ENCODE results near the gene RINT1. TPM values are rescaled to one million over a fixed set of nuclear protein-coding genes. Genes with fewer than 3 reads are reported as not detected.
A peak's percentile ranks its signal among the peaks of the same experiment; 100 is the strongest.

Gene RINT1
- 10 to 100 TPM in 3 of 4 donors, 1 to 10 TPM in 1; 7.8 to 17.1 (median 16.1) TPM for total RNA-seq

GRCh38 chr7:105531792-105532671 is at the start of gene RINT1:
Gene RINT1 (plus strand): TSS chr7:105532201. CDS start chr7:105532316, 115 bp downstream.
- peaks cover 0 to 31% (median 7%) of the 10 kb centered on the region in 3 donors for H3K4me1 ChIP-seq
- H3K27me3 ChIP-seq: no peaks in the 10 kb centered on the region
- peak; percentile 38 for DNase-seq
- H3K4me3 ChIP-seq: peak within 1 kb of the TSS; percentile 62 to 95 (median 86)
- no peaks in the 10 kb centered on the region for H3K9me3 ChIP-seq
- peaks cover 0 to 26% (median 0%) of the 10 kb centered on the region in 3 donors for H3K36me3 ChIP-seq
- WGBS, 2 donors: 2 to 6% methylated on average over 19 to 20 of the region's 42 CpGs
- TF ChIP-seq POLR2A (IDR thresholded peaks at IDR 0.05): peak in 2 of 4 donors; percentile 72 to 81
- TF ChIP-seq, protein P1, sequence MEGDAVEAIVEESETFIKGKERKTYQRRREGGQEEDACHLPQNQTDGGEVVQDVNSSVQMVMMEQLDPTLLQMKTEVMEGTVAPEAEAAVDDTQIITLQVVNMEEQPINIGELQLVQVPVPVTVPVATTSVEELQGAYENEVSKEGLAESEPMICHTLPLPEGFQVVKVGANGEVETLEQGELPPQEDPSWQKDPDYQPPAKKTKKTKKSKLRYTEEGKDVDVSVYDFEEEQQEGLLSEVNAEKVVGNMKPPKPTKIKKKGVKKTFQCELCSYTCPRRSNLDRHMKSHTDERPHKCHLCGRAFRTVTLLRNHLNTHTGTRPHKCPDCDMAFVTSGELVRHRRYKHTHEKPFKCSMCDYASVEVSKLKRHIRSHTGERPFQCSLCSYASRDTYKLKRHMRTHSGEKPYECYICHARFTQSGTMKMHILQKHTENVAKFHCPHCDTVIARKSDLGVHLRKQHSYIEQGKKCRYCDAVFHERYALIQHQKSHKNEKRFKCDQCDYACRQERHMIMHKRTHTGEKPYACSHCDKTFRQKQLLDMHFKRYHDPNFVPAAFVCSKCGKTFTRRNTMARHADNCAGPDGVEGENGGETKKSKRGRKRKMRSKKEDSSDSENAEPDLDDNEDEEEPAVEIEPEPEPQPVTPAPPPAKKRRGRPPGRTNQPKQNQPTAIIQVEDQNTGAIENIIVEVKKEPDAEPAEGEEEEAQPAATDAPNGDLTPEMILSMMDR (IDR thresholded peaks at IDR 0.05): peak; percentile 41 to 72 (median 46)
- peak within 1 kb of the TSS; percentile 86 to 94 (median 91) for H3K27ac ChIP-seq
- intact Hi-C loops (cut with DNase I): no loop called here

- intact Hi-C loops (cut with DNase I): no loop called here
- Histone ChIP-seq H3K4me1 (peaks cover 0 to 8% (median 3%) of the 10 kb centered on the region in 3 donors), H3K27me3 (no peaks in the 10 kb centered on the region), H3K4me3 (no peak overlapping the region), H3K27ac (peak overlapping the region; percentile 11 to 65 (median 46)), H3K36me3 (peaks cover 0 to 39% (median 5%) of the 10 kb centered on the region in 3 donors), H3K9me3 (no peaks in the 10 kb centered on the region)
- TF ChIP-seq, protein P1 (IDR thresholded peaks at IDR 0.05): peak in 3 of 6 experiments; percentile 24 to 36 (median 27)
- TF ChIP-seq POLR2A (IDR thresholded peaks at IDR 0.05): no peak
- 63 to 70% methylated on average over 5 to 6 of the region's 6 CpGs for WGBS, 2 donors
- DNase-seq: no peak
These were observed 44.1 kb upstream of the RINT1 start for GRCh38 chr7:105487579-105488571.

GRCh38 chr7:105489409-105489808 is 42.6 kb upstream of the RINT1 start:
- Histone ChIP-seq H3K4me3 (no peak overlapping the region), H3K4me1 (peaks cover 0 to 8% (median 3%) of the 10 kb centered on the region in 3 donors), H3K27ac (no peak overlapping the region), H3K9me3 (no peaks in the 10 kb centered on the region), H3K36me3 (peaks cover 0 to 28% (median 5%) of the 10 kb centered on the region in 3 donors), H3K27me3 (no peaks in the 10 kb centered on the region)
- 87 to 89% methylated on average over 3 of the region's 3 CpGs for WGBS, 2 donors
- no peak for TF ChIP-seq POLR2A (IDR thresholded peaks at IDR 0.05)
- TF ChIP-seq, protein P1 (IDR thresholded peaks at IDR 0.05): no peak
- no peak for DNase-seq
- intact Hi-C loops (cut with DNase I): no loop called here

GRCh38 chr7:105493196-105493922 is 38.6 kb upstream of the RINT1 start:
- no peak overlapping the region for H3K4me3 ChIP-seq
- H3K27me3 ChIP-seq: no peaks in the 10 kb centered on the region
- peaks cover 0 to 15% (median 0%) of the 10 kb centered on the region in 3 donors for H3K4me1 ChIP-seq
- peak overlapping the region in 1 of 4 donors; percentile 21 for H3K27ac ChIP-seq
- no peak for TF ChIP-seq POLR2A (IDR thresholded peaks at IDR 0.05)
- TF ChIP-seq, protein P1 (IDR thresholded peaks at IDR 0.05): no peak
- peaks cover 0 to under 1% (median 0%) of the 10 kb centered on the region in 3 donors for H3K36me3 ChIP-seq
- H3K9me3 ChIP-seq: no peaks in the 10 kb centered on the region
- WGBS, 2 donors: 73 to 75% methylated on average over 7 of the region's 7 CpGs
- intact Hi-C loops (cut with DNase I): no loop called here
- no peak for DNase-seq

All from esophagus squamous epithelium (tissue), 5 donors.